ENCODE results near the gene SUMO2. TPM values are rescaled to one million over a fixed set of nuclear protein-coding genes. Genes with fewer than 3 reads are reported as not detected.

The SUMO2 gene
- total and polyA plus RNA-seq, 9 of the 15 experiments (the other 6 are each of a cell fraction or from before 2014, with no cell fraction given), result 157 to 733 (median 419) TPM

GRCh38 chr17:75159196-75160031, 23.3 kb downstream of the SUMO2 start:
- no TSS peak for BruUV-seq (replicated peaks)
- no peak for FAIRE-seq
- intact Hi-C loops (cut with micrococcal nuclease) (no loop called here), in situ Hi-C loops (cut with MboI) (no loop called here)
- Histone ChIP-seq H3K9ac (ENCODE audit: insufficient read depth in 1 of 2, low read depth in 2 of 2, low read length in 2 of 2) (no peak overlapping the region), H3K27me3 (ENCODE audit: control insufficient read depth in 2 of 2, insufficient read depth in 2 of 2, low read length in 2 of 2) (no peaks in the 10 kb centered on the region), H2AFZ (ENCODE audit: low read depth, low read length) (no peak overlapping the region), H3K4me1 (replicated peaks in 1 of 2; ENCODE audit: control insufficient read depth in 2 of 2, insufficient read depth in 2 of 2, low read length in 2 of 2) (peaks cover 0 to 9% of the 10 kb centered on the region in 2 experiments; a peak in 4 of 5 replicates), H3K36me3 (ENCODE audit: control insufficient read depth, insufficient read depth, low read length) (no peaks in the 10 kb centered on the region; the same call in 2 of the 3 replicates), H3K27ac (ENCODE audit: extremely low read depth, low read depth, low read length) (no peak overlapping the region), H3K4me3 (no peak overlapping the region), H3K9me1 (ENCODE audit: control insufficient read depth, insufficient read depth, low read length) (no peaks in the 10 kb centered on the region), H3K4me2 (ENCODE audit: insufficient read depth, low read length) (no peak overlapping the region), H3K79me2 (ENCODE audit: control insufficient read depth, insufficient read depth, low read length) (peaks cover 4% of the 10 kb centered on the region; the same call in 1 of the 3 replicates), H4K20me1 (replicated peaks; ENCODE audit: control insufficient read depth, insufficient read depth, low read length) (no peaks in the 10 kb centered on the region), H3K9me3 (replicated peaks; ENCODE audit: control insufficient read depth, insufficient read depth, low read depth, low read length) (no peaks in the 10 kb centered on the region)
- no peak for TF ChIP-seq REST (IDR thresholded peaks at IDR 0.05; ENCODE audit: borderline replicate concordance)
- TF ChIP-seq REST (CRISPR knock-in tag; IDR thresholded peaks at IDR 0.05; ENCODE audit: low read depth), result no peak
- TF ChIP-seq KDM1A (IDR thresholded peaks at IDR 0.05), result peak; percentile 43 to 64; a peak in 3 of 4 replicates
- TF ChIP-seq SUPT5H (IDR thresholded peaks at IDR 0.05), result no peak
- no peak for ATAC-seq
- CTCF ChIA-PET (ENCODE audit: low intra/inter-chr PET ratio), result no interaction called here
- 75% methylated on average over 4 of the region's 4 CpGs for WGBS (ENCODE audit: insufficient coverage, low coverage, missing lambda C conversion rate)
- DNase-seq (ENCODE audit: extremely low read depth in 1 of 4, low spot score in 3 of 4), result no peak
- POLR2A ChIA-PET, result interaction anchor here (0.8 to 3.5 kb wide), 8 partner anchors 9 to 107 kb away, joined by 3 to 17 read pairs (median 4); no protein-coding TSS in a partner anchor

All from K562 (cell line).